AG04449 (cell line): ENCODE measurements around the gene TAGLN2.
"Not testable (repeated sequence)": the region's sequence is repeated elsewhere in the genome, so short reads cannot be mapped to it uniquely, and the experiment has no call there.

ENCODE experiments used
- CTCF ChIA-PET: fragments of 350-600 bp; formaldehyde crosslinking; extraction: SDS; loops from one replicate; lab custom pipeline; 2021; ENCODE audit warnings: antibody characterized with exemption; lab: Yijun Ruan, JAX
- POLR2A ChIA-PET: fragments of 400-600, 350-600 bp; formaldehyde crosslinking; extraction: SDS; loops from one replicate; lab custom pipeline; 2020; ENCODE audit warnings: antibody characterized with exemption, inconsistent platforms; lab: Yijun Ruan, JAX
- DNase-seq: peaks from one replicate; pipeline ENCODE4 v3.0.0-alpha.2; 2010; ENCODE audit warnings: low read depth, low spot score
- H3K4me3 ChIP-seq: 2 replicates; pipeline ENCODE4 v1.5.1; 2011; ENCODE audit warnings: low read depth, mild to moderate bottlenecking, control low read depth, low read length
- TF ChIP-seq, protein P1 (sequence below): IDR thresholded peaks from one replicate; pipeline ENCODE4 v1.5.1; 2011; ENCODE audit warnings: mild to moderate bottlenecking, moderate library complexity, low read length, control low read depth, inconsistent platforms; ENCODE audit not compliant: insufficient read depth; ENCODE audit errors: missing control alignments

Gene TAGLN2

DNA sequence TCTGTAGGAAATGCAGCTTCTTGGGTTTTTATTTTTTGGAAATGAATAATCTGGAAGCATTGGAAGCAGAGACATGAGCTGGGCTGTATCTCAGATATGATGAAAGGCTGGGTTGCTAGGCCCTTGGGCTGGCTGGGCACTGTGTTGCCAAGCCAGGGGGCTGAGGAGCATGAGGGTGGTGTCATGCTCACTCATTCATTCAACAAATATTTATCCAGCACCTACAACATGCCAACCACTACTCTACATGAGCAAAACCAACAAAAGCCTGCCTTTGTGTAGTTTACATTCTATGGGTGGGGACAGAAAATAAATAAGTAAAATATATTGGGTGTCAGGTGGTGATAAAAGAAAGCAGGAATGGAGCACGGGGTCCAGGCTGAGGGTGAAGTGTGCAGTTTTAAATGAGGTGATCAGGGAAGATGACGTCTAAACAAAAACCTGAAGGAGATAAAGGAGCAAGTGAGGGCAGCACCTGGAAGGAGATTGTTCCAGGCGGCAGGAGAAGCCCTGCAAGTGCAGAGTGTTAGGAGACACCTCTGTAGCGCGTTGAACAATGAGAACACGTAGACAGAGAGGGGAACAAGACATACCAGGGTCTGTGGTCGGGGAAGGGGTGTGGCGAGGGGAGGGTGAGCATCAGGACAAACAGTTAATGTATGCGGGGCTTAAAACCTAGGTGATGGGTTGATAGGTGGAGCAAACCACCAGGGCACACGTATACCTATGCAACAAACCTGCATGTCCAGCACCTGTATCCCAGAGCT lies 10.9 kb downstream of the TAGLN2 start:
- TF ChIP-seq, protein P1, sequence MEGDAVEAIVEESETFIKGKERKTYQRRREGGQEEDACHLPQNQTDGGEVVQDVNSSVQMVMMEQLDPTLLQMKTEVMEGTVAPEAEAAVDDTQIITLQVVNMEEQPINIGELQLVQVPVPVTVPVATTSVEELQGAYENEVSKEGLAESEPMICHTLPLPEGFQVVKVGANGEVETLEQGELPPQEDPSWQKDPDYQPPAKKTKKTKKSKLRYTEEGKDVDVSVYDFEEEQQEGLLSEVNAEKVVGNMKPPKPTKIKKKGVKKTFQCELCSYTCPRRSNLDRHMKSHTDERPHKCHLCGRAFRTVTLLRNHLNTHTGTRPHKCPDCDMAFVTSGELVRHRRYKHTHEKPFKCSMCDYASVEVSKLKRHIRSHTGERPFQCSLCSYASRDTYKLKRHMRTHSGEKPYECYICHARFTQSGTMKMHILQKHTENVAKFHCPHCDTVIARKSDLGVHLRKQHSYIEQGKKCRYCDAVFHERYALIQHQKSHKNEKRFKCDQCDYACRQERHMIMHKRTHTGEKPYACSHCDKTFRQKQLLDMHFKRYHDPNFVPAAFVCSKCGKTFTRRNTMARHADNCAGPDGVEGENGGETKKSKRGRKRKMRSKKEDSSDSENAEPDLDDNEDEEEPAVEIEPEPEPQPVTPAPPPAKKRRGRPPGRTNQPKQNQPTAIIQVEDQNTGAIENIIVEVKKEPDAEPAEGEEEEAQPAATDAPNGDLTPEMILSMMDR = no peak
- CTCF ChIA-PET = interaction anchor here (0.9 to 4.5 kb wide), 6 partner anchors 9 to 116 kb away, joined by 3 to 18 read pairs (median 5); no protein-coding TSS in a partner anchor

DNA sequence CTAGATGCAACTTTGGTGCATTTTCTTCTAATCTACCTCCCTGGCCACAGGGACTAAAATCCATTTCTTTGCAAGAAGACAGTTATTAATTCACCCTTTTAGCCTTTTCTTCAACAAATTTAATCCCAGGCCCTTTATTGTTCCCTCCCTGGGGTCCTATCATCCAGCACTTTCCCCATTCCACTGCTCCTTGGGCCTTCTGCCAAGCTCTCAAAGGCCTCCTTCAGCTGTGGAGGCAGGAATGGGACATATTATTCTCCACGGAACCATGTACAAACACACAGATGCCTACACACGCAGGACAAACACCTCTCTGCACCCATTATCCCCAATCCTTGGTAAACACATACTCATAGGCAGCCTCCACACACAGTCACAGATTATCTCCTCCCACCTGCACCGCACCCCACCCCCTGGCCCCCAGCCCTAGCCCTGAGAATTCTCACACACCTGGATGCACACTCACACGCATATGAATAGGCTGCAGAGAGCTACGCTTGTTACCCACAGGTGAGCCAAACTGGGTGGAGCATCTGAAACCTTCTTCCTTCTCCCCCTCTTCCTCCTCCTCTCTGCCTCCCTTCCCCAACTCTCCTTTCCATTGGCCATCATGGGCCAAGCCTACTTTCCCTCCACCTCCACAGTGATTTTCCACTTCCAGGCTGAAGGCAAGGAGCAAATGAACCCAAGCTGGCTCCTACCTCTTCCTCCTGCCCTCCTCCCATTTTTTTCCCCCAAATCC lies 11.7 kb downstream of the TAGLN2 start:
- no peak for DNase-seq
- ChIA-PET POLR2A (interaction anchor here (1.2 kb wide), 1 partner anchor 11 kb away, joined by 6 read pairs; the partner anchor contains the start of gene TAGLN2), CTCF (interaction anchor here (0.9 to 2.9 kb wide), 3 partner anchors 21 to 93 kb away, joined by 3 to 18 read pairs (median 4); no protein-coding TSS in a partner anchor)
- no peak overlapping the region for H3K4me3 ChIP-seq
- TF ChIP-seq, protein P1 = no peak

More for the DNA sequence above, 10.9 kb downstream of the TAGLN2 start:
- DNase-seq = no peak
- POLR2A ChIA-PET = interaction anchor here (1.2 to 2.3 kb wide), 2 partner anchors 10 to 11 kb away, joined by 6 to 18 read pairs; partner anchors contain the start of gene TAGLN2
- no peak overlapping the region for H3K4me3 ChIP-seq

DNA sequence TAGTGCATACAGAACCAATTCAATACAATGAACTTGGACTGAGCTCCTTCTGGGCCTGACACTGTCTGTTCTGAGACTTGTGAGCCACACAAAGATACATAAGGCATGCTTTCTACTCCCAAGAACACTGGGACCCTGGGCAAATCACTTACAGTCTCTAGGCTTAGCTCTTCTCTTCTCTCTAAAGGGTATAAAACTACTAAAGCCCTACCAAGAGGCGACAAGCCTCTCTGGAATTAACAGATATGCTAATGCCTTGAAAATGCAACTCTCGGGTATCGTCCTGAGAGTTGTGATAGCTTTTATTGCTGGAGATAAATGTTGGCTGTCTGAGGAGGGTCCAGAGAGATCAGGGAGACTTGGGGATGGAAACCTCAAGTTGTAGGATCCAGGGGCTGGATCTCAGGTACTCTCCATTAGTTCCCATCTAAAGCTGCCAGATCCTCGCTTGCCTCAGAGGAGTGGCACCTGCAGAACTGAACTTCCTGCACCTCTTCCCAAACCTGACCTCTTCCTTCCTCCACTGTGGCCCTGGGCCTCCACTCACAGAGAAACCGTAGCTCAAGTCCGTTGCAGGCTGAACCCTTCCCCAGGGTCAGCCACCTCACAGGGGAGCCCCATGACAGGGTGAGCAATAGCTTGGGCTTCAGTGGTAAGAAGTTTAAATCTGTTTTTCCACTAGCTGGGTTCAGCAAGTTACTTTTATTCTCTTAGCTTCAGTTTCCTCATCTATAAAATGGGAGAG lies 13.8 kb downstream of the TAGLN2 start:
- CTCF ChIA-PET = interaction anchor here (0.5 to 1.1 kb wide), 2 partner anchors 15 to 240 kb away, joined by 3 read pairs; no protein-coding TSS in a partner anchor
- no peak overlapping the region for H3K4me3 ChIP-seq
- no peak for DNase-seq
- POLR2A ChIA-PET = no interaction called here
- TF ChIP-seq, protein P1 = no peak

DNA sequence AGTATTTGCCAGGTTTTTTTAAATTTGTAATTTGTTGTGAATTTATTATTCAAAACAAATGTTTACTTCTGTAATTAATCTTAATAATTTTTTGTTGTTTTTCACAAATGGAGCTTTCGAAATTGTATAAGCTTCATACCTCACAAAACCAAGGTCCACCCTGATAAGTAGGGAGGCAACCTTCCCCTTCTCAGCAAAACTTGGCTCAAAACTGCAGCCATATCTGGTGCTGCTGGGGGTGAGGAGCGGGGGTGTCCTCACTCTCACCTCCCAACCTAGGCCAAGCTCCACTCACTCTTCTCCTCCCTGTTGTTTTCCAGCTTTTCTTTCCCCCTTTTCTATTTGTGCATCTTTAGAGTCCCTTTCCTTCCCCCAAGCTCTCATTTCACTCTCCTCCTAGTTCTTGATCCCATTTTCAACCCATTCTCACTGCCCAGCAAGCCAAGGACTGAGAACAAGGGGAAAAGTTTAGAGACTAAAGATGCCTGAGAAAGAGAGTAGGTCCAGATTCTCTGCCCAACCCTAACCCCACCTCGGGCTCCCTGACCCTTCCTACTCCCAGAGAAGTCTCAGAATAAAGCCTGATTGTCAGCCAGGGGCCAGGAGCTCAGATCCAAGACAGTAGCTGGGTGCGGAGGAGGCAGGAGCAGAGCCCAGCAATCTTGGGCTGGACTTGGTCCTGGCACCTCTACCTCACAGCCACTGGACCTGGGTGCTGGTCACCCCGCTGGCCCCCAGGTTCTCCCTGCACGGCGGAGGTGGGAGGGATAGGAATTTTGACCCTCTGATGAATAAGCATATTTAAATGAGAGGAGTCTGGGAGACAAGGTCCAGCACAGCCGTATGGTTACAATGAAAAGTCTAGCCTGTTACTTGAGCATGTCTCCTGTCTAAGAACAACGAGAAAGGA lies 17.0 kb downstream of the TAGLN2 start:
- CTCF ChIA-PET = interaction anchor here (0.6 to 2.5 kb wide), 7 partner anchors 13 to 688 kb away, joined by 3 to 11 read pairs (median 6); no protein-coding TSS in a partner anchor
- H3K4me3 ChIP-seq = no peak overlapping the region
- POLR2A ChIA-PET = no interaction called here
- DNase-seq = no peak
- TF ChIP-seq, protein P1 = no peak

DNA sequence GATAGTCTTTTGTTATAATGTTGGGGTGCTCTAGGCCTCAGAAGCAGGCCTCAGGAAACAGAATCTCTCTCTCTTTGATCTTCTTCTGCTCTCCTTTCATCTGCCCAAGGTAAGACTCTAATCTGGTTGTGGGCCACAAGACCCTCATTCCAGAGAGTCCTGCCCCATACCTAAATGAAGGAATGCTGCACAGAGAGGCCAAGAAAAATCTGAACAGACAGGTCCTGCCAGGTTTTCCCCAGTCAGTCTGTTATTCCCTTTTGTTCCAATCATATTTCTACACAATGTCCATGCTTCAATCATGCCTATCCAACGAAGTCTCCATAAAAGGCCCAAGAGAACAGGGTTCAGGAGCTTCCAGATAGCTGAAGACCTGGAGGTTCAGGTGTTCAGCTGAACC lies 18.3 kb downstream of the TAGLN2 start:
- CTCF ChIA-PET = interaction anchor here (1.6 to 2.5 kb wide), 3 partner anchors 16 to 108 kb away, joined by 6 to 11 read pairs (median 7); no protein-coding TSS in a partner anchor
- DNase-seq = no peak
- no peak overlapping the region for H3K4me3 ChIP-seq
- TF ChIP-seq, protein P1 = no peak
- POLR2A ChIA-PET = no interaction called here

DNA sequence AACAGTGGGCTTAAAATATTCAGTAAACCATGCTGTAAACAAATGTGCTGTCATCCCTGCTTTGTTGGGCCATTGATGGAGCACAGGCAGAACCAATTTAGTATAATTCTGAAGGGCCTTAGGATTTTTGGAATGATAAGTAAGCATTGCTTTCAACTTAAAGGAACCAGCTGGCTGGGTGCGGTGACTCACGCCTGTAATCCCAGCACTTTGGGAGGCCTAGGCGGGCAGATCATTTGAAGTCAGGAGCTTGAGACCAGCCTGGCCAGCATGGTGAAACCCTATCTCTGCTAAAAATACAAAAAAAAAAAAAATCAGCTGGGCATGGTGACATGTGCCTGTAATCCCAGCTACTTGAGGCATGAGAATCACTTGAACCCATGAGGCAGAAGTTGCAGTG lies 21.3 kb downstream of the TAGLN2 start:
- H3K4me3 ChIP-seq, POLR2A ChIA-PET, DNase-seq: not testable (repeated sequence)
- CTCF ChIA-PET = interaction anchor here (2.1 to 2.8 kb wide), 2 partner anchors 11 to 105 kb away, joined by 7 to 11 read pairs; no protein-coding TSS in a partner anchor
